Measurements from ENCODE around the gene SLC6A17.
A peak's percentile ranks its signal among the peaks of the same experiment; 100 is the strongest.

Gene SLC6A17

GRCh38 chr1:110135666-110136065 is 14.6 kb upstream of the SLC6A17 start:
- no peak for DNase-seq

DNA sequence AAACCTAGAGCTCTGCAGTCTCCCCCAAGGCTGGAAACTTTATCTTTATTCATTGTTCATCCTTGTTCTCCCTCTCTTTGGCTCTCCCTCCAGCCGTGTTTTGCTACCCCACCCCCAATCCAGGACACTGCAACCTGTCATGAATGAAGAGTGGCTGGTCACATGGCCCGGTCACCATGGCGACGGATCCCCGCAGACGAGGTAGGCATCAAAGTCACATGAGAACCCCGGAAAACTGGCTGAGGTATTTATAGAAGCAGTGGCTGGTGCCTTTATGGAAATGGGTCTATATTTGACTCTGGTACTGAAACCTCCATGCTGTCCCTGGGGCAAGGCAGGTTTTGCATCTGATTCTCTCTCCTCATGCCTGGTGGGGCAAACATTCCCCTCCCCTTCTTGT is 13.4 kb upstream of the SLC6A17 start:
- no peak for DNase-seq

DNA sequence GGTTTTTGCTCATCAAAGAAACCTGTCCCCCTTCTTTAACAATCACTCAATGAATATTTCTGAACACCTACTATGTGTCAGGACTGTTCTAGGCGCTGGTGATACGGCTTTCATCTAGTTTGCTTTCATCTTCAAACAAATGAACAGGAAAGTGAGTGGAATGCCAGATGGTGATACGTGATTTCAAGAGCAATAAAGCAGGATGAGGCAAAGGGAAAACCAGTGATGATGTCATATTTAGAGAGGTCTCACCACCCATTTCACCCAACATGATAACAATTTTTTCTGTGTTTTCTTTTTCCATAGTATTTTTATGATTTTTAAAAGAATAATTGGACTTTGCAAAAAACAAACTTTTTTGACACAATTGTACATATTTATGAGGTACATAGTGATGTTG is 11.3 kb upstream of the SLC6A17 start:
- DNase-seq = no peak

DNA sequence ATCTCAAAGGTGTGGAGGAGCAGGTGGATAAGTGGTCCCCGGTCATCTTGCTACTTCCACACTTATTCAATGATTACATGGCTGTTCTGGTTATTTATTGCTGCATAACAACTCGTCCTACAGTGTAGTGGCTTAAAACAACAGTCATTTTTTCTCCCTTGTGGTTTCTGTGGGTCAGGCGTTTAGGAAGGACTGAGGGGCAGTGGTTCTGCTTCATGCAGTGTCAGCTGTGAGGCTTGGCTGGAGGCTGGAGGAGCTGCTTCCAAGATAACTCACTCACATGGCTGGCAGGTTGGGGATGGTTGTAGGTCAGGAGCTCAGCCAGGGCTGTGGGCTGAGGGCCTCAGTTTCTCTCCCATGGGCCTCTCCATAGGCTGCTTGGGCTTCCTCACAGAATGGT is 5.9 kb upstream of the SLC6A17 start:
- DNase-seq = no peak

GRCh38 chr1:110148961-110149360 is 1.3 kb upstream of the SLC6A17 start:
- DNase-seq = no peak

- DNase-seq = no peak
These were observed 928 bp downstream of the SLC6A17 start for GRCh38 chr1:110151175-110151669.

- DNase-seq = peak; percentile 71
These were observed 2.0 kb downstream of the SLC6A17 start for GRCh38 chr1:110152133-110152785.

DNA sequence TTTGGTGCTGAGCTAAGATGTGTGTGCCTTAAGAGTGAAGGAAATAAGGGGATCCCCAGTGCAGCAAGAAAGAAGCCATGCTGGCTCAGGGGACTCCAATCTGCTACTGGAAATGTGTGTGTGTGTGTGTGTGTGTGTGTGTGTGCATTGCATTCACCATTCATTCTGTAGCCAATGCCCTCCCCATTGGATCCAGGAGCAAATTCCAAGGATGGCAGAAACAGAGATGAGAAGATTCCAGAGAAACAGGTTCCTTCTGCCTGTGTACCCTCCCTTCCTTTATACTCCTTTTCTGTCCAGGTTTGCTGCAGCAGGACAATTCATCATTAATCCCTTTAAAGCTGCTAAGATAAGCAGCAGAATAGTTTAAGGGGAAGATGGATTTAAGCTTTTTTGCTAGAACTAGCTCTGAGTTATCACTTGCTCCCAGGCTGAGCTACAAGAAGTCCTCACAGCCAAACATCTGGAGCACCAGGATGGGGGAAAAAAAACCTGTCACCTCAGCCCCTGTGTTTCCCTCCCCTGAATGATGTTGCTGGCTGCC is 3.2 kb downstream of the SLC6A17 start:
- DNase-seq = no peak

DNA sequence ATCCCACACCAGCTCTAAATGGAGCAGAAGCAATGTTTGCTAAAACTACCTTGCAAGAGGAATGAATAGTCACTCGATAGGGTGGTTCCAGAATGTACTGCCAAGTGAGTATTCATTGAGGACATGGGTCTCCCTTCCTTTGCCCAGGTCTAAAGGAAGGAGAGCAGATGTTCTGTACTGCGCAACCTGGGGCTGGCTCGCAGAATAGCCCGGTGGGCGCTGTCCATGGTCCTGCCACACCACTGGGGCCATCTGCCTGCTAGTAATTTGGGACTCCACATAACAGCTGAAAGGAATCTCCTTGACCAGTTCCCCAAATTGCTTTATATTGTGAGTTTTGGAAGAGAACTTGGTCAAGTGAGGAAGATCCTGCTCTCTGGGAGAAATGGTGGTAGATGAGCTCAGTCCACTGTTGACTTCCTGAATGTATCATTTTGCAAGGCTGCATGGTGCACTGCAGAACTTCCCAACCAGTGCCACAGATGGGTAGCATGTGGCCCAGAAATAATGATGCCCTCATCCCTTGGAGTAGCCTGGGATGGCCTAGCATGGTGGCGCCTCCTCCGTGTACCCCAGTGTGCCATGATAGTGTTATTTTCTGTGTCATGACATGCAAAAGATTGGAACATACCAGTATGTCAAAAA is 5.7 kb downstream of the SLC6A17 start:
- peak; percentile 54 for DNase-seq

DNA sequence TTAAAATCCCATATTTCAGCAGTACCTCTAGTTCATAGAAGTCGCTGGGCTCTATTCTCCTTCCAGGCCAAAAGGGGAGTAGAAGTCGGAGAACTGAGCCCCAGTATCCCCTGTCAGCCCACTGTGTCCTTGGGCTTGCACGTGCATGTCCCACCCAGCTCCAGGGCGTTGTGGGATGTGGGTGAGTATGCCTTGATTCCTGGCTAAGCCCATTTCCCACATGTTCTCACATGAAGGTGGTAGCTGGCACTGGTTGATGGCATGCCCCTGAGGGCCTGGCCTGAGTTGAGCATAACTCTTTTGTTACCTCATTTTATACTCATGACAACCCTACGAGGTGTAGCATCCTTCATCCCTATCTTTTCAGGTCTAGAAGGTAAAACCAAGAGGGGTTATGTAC is 8.0 kb downstream of the SLC6A17 start:
- DNase-seq = no peak

DNA sequence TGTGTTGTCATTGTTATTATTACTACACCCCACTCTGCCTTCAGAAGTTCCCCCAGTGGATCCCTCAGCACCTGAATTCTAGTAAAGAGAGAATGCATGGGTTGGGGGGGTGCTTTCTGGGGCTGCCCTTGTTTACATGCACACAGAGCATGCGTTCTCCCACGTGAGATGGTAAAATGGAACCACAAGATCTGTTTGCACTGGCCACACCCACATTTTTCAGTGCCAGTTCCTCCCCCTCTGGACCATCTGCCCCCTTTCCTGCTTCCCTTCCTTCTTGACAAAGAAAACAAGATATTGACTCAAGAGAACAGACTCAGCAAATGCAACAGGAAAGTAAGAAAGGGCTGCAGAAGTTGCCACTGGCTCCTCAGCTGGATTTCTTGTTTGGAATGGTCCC is 8.9 kb downstream of the SLC6A17 start:
- DNase-seq = no peak

DNA sequence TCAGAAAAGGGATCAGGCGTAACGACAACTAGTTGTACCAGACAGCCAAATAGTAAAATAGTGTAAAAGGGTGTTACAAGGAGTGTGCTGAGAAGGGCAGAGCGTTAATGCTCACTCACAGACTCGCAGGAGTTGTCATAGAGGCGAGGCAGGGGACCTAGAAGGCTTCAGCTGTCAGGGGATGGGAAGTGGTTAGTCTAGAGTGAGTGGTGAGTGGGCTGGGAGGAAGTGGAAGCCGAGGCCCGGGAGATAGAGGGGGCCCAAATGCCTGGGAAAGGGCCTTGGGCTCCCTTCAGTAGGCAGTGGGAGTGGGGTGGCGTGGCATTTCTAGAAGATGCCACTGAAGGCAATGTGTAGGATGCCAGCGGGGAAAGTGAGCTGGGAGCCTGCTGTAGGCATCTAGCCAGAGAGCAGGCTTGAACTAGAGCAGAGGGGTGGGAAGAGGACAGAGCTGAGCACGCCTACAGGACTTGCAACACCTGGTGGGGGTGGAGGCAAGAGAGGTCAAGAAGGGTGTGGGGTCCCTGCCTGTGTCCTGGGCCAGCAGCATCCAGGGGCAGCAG is 10.3 kb downstream of the SLC6A17 start:
- DNase-seq = no peak

GRCh38 chr1:110161165-110161564 is 10.9 kb downstream of the SLC6A17 start:
- DNase-seq = no peak

- DNase-seq = no peak
These were observed 11.6 kb downstream of the SLC6A17 start for GRCh38 chr1:110161849-110162248.

DNA sequence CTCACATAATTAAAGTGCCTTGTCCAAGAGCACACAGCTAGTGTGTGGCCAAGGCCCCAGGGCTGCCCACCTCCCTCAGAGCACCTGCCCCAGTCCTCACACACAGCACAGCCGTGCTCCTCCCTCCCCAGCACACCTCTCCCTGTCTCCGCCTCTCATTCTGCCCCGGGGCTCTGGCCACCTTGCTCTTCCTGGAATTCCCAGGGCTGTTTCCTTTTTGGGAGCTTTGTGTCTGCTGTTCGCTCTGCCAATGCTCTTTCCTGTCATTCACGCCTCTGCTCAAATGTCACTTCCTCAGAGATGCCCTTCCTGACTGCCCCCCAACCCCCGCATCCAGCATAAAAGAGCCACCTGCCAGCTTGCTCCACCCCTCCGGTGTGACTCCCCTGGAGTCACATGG is 13.3 kb downstream of the SLC6A17 start:
- no peak for DNase-seq

DNA sequence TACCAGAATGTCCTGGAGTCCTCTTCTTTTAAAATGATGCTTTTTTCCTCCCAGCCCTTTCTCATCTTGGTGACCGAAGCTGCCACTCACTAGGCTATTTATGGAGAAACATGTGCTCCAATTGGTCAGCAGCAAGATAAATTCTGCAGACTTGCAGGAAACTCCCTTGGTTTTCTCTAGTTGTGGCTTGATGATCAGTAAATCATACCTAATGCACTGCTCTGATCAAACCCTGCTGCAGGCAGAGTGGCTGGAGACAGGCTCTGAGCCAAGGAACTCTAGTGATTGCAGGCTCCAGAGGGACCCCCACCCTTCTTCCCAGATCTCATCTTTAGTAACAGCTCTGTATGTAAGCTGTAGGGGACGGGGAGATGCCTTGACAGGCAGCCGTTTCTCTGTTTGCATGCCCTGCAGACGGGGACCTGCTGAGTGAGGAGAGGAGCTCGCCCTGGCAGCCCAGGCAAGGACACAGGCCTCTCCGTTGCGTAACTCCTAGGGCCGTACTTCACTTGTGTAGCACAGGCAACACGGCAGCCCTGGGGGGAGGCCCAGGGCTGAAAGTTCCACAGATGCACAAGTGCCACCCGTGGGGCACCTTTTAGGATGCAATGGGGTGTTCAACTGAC is 14.5 kb downstream of the SLC6A17 start:
- DNase-seq = no peak

DNA sequence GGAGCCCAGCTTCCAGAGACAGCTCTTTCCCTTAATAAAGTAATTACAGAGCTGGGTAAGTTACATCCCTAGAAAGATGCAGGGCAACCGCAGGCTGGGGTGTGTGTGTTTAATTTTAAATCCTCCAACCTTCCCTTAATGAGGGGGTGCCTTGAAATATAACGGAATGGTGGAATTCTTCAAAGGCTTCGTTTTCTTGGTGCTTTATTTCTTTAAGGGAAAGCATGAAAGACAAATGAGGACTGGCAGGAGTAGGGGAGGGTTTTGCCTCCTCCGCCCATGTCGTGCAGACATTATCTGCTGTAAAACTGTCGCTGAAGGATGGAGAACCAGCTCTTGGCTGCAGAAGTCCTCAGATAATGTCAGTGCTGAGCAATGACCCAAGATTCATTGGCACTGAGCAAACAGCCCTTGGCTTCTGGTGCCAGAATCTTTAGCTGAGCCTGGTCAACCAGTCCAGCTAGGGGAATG is 15.5 kb downstream of the SLC6A17 start:
- DNase-seq = no peak

DNA sequence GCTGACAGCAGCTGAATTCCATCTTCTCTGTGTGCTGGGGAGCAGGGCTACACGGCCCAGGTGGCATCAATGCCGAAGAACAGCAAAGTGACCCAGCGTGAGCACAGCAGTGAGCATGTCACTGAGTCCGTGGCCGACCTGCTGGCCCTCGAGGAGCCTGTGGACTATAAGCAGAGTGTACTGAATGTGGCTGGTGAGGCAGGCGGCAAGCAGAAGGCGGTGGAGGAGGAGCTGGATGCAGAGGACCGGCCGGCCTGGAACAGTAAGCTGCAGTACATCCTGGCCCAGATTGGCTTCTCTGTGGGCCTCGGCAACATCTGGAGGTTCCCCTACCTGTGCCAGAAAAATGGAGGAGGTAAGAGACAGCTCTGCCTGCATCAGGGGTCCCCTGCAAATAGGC is 16.6 kb downstream of the SLC6A17 start:
- no peak for DNase-seq

- no peak for DNase-seq
These were observed 20.8 kb downstream of the SLC6A17 start for GRCh38 chr1:110170766-110171733.

DNA sequence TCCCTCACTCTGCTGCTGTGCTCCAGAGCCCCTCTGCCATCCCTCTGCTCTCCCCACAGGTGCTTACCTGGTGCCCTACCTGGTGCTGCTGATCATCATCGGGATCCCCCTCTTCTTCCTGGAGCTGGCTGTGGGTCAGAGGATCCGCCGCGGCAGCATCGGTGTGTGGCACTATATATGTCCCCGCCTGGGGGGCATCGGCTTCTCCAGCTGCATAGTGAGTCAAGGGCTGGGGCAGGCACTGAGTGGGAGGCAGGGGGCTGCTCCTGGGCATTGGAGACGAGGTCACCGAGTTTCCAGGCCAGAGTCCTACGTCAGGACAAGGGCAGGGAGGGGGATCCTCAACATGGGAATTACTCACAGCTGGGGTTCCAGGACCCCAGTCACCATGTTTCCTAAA is 21.7 kb downstream of the SLC6A17 start:
- DNase-seq = no peak

- no peak for DNase-seq
These were observed 23.3 kb downstream of the SLC6A17 start for GRCh38 chr1:110173466-110174105.

DNA sequence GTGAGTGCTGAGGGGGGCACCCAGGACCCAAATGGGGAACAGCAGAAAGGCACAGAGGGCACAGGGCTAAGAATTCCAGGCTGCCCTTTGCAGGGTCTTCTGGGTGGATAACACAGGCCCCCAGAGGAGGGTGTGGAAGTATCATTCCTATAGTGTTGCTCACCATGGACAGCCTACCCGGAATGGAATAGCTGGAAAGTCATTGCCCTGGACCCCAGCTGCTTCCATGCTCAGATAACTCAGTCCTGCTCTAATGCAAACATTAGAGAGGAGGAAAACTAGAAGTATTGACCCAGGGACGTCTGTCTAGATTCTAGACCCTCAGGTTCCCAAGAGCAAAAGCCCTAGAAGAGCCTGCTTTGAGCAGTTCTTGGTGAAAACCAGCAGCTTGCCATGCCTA is 24.7 kb downstream of the SLC6A17 start:
- DNase-seq = no peak

All from fibroblast of skin of right biceps (primary cell).